HG03064 (cell line): Measurements from ENCODE around the gene MOB2.
"Not testable (repeated sequence)": the region's sequence is repeated elsewhere in the genome, so short reads cannot be mapped to it uniquely, and the experiment has no call there.

Experiments used
- ATAC-seq: cut with Tn5 transposase; IDR thresholded peaks from one replicate; pipeline ENCODE4 v1.9.1; 2021; ENCODE audit warnings: low read depth; ENCODE audit not compliant: unreplicated experiment

The MOB2 gene

GRCh38 chr11:1428762-1429316 lies 57.7 kb downstream of the MOB2 start:
- ATAC-seq, result no peak

GRCh38 chr11:1425439-1425838 lies 61.1 kb downstream of the MOB2 start:
- no peak for ATAC-seq

- ATAC-seq, result no peak
Observed at GRCh38 chr11:1425006-1425405, 61.6 kb downstream of the MOB2 start.

- not testable (repeated sequence) for ATAC-seq
Observed at GRCh38 chr11:1423406-1423805, 63.2 kb downstream of the MOB2 start.

GRCh38 chr11:1422981-1423380 lies 63.6 kb downstream of the MOB2 start:
- no peak for ATAC-seq

GRCh38 chr11:1422481-1422880 lies 64.1 kb downstream of the MOB2 start:
- no peak for ATAC-seq

- ATAC-seq, result no peak
Observed at GRCh38 chr11:1421291-1421690, 65.3 kb downstream of the MOB2 start.

GRCh38 chr11:1419811-1420210 lies 66.8 kb downstream of the MOB2 start:
- ATAC-seq, result no peak
